NB4 (cell line): Measurements from ENCODE around the gene JAZF1.
A peak's percentile ranks its signal among the peaks of the same experiment; 100 is the strongest.
"Not testable (repeated sequence)": the region's sequence is repeated elsewhere in the genome, so short reads cannot be mapped to it uniquely, and the experiment has no call there.

ENCODE experiments used
- DNase-seq: peaks from one replicate; pipeline ENCODE4 v3.0.0; 2010; ENCODE audit warnings: low read depth
- H3K4me3 ChIP-seq: one replicate; pipeline ENCODE4 v1.5.1; 2011; ENCODE audit warnings: mild to moderate bottlenecking, low read depth, low read length, moderate library complexity
- MAX ChIP-seq: IDR thresholded peaks from 2 replicates; pipeline ENCODE4 v1.6.1; 2011; ENCODE audit warnings: low read depth, low read length
- MYC ChIP-seq: IDR thresholded peaks from 2 replicates; pipeline ENCODE4 v1.6.1; 2011; ENCODE audit warnings: low read depth, low read length
- POLR2A ChIP-seq: IDR thresholded peaks from 2 replicates; pipeline ENCODE4 v1.6.1; 2011; ENCODE audit warnings: mild to moderate bottlenecking; ENCODE audit not compliant: insufficient read length; ENCODE audit errors: extremely low read depth
- TF ChIP-seq, protein P1 (sequence below): IDR thresholded peaks from one replicate; pipeline ENCODE4 v1.5.1; 2012; ENCODE audit warnings: low read depth, low read length

Gene JAZF1

GRCh38 chr7:27897441-27897847 is 283.2 kb downstream of the JAZF1 start:
- TF ChIP-seq MYC (no peak), POLR2A (no peak), MAX (no peak)
- TF ChIP-seq, protein P1, sequence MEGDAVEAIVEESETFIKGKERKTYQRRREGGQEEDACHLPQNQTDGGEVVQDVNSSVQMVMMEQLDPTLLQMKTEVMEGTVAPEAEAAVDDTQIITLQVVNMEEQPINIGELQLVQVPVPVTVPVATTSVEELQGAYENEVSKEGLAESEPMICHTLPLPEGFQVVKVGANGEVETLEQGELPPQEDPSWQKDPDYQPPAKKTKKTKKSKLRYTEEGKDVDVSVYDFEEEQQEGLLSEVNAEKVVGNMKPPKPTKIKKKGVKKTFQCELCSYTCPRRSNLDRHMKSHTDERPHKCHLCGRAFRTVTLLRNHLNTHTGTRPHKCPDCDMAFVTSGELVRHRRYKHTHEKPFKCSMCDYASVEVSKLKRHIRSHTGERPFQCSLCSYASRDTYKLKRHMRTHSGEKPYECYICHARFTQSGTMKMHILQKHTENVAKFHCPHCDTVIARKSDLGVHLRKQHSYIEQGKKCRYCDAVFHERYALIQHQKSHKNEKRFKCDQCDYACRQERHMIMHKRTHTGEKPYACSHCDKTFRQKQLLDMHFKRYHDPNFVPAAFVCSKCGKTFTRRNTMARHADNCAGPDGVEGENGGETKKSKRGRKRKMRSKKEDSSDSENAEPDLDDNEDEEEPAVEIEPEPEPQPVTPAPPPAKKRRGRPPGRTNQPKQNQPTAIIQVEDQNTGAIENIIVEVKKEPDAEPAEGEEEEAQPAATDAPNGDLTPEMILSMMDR = no peak
- DNase-seq = no peak
- no peak overlapping the region for H3K4me3 ChIP-seq

- TF ChIP-seq, protein P1 = no peak
- no peak for TF ChIP-seq MYC
- no peak for TF ChIP-seq MAX
- TF ChIP-seq POLR2A = no peak
- no peak for DNase-seq
- no peak overlapping the region for H3K4me3 ChIP-seq
Measured at GRCh38 chr7:27897001-27897400, 283.6 kb downstream of the JAZF1 start.

GRCh38 chr7:27895551-27895950 is 285.0 kb downstream of the JAZF1 start:
- peak; percentile 55 for DNase-seq
- H3K4me3 ChIP-seq = no peak overlapping the region
- TF ChIP-seq, protein P1 = no peak
- TF ChIP-seq MYC (no peak), MAX (no peak), POLR2A (no peak)

GRCh38 chr7:27890205-27890849 is 290.3 kb downstream of the JAZF1 start:
- H3K4me3 ChIP-seq = no peak overlapping the region
- no peak for DNase-seq
- TF ChIP-seq MYC (no peak), MAX (no peak), POLR2A (no peak)
- TF ChIP-seq, protein P1 = no peak

DNA sequence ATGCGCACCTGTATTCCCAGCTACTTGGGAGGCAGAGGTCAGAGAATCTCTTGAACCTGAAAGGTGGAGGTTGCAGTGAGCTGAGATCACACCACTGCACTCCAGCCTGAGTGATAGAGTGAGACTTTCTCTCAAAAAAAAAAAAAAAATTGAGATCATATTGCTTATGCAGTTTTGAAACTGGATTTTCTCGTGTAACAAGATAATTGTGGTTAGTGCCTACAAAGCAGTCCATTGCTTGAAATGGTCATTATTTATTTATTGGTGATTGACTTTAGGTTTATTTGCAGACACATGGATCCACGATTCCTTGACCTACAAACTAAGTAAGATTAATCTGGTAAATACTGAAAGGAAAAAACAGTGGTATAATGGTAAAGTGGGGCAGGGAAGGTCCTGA is 290.8 kb downstream of the JAZF1 start:
- no peak overlapping the region for H3K4me3 ChIP-seq
- TF ChIP-seq MYC (no peak), POLR2A (no peak), MAX (no peak)
- TF ChIP-seq, protein P1 = no peak
- DNase-seq = no peak

DNA sequence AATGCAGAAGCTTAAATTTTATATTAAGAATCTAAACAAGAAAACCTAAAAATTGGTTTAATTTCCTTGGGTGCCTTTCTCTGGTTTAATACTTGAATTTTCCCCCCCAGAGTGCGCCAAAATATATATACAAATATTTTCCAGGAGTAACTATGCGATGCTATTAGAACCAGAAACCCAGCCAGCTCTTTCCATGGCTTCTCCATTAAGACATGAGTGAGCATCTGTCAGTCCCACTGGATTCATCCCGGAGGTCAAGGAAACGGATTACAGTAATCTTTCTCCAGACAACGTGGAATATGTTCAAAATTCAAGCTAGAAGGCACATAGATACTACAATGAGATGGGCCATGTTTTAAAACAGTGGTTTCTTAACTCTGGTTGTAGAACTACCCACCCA is 291.9 kb downstream of the JAZF1 start:
- no peak overlapping the region for H3K4me3 ChIP-seq
- no peak for DNase-seq
- TF ChIP-seq, protein P1 = no peak
- TF ChIP-seq POLR2A (no peak), MAX (no peak), MYC (no peak)

GRCh38 chr7:27886710-27887109 is 293.9 kb downstream of the JAZF1 start:
- H3K4me3 ChIP-seq, DNase-seq: not testable (repeated sequence)
